Activated CD4-positive, CD25-positive, alpha-beta regulatory T cell treated with anti-CD3 and anti-CD28 coated beads, Interleukin-2, amount 50 U/mL, for 72 hours (primary cell): ENCODE results near the gene SPINT3.
"Not testable (repeated sequence)": the region's sequence is repeated elsewhere in the genome, so short reads cannot be mapped to it uniquely, and the experiment has no call there.

ENCODE experiments used
- DNase-seq: peaks from one replicate; pipeline ENCODE4 v3.0.0; 2021

Gene SPINT3

DNA sequence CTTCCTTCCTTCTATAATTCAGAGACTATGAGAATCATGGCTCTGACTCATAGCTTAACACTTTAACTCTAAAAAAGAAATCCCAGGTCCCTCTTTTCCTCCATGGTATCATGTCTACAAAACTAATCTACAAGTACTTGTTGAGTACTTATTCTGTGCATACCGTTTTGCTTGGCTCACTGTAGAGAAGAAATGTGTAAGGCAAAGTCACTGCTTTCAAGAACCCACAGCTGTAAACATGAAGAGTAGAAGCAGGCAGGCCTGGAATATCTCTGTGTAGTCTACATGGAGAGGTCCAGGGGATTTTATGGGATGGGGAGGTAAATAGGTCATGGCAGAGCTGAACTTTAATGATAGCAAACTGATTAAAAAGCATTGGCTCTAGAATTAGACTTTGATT, 13.8 kb downstream of the SPINT3 start:
- DNase-seq: no peak

DNA sequence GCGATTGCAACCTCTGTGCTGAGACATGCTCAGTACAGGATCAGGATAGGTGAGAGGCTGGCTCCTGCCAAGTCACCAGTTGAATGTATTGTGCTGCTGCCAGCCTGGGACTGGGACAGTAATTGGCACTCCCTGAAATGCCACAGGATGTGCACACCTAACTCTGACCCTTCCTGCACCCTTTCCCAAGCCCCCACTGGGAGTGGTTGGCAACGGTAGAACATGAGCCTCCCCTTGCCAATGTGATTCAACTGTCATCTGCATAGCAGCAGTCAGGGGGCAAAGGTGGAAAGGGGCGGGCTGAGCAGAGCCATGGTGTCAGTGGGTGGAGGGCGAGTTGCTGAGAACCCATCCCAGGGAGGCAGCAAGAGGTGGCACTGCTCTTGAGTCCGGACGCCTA, 15.4 kb downstream of the SPINT3 start:
- no peak for DNase-seq

DNA sequence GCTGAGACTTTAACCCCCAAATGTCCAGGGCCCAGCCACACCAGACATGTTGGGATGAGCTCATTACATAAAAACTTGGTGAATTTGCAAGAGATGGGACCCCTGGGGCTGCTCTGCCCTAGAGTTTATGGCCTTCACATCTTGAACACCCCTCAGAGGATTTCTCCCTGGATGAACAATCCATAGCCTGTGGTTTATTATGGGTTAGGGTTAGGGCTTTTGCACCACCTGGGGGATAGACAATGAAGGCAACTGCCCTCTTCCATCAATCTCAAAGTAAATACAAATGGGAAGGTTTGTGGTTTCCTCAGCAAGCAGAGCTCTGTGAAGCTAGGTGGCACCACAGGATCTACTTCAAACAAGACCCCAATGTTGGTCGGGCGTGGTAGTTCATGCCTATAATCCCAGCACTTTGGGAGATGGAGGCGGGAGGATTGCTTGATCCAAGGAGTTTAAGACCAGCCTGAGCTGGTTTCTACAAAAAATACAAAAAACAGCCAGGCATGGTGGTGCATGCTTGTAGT, 17.4 kb downstream of the SPINT3 start:
- DNase-seq: no peak

DNA sequence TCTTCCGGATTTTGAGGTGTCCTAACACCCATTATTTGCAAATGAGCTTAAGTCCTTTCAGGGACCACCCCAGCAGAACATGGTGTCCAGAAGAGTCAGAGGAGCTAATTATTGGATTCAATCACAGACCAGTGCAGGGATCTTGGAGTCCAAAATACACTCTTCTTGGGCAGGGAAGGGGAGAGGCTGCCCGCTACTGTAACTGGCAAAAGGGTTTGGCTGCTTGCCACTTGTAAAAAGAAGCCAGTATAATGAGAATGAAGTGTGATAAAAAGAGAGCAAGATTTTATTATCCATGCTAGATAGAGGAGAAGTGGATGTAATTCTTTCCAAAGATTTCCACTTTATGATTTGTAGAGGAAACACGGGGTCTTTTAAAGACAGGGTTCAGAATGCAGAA, 19.3 kb downstream of the SPINT3 start:
- no peak for DNase-seq

DNA sequence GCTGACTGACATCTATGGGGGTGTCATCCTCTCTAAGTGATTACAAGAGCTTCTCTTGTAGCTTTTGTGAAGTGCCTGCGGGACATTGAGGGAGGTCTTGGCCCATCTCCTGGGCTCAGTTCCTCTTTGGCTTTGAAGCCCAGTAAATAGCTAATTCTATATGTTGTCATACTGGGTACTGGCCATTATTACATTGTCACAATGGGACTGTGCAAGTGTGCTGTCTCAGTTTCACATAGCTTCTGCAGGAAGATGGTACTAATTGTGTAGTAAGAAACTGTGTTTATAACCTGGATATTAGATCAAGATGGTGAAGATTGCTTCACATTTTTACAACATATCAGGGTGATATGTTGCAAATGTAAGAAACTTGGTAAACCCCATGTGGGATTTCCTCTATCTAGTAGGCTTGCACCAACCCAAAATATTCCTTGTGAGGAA, 19.9 kb downstream of the SPINT3 start:
- no peak for DNase-seq

DNA sequence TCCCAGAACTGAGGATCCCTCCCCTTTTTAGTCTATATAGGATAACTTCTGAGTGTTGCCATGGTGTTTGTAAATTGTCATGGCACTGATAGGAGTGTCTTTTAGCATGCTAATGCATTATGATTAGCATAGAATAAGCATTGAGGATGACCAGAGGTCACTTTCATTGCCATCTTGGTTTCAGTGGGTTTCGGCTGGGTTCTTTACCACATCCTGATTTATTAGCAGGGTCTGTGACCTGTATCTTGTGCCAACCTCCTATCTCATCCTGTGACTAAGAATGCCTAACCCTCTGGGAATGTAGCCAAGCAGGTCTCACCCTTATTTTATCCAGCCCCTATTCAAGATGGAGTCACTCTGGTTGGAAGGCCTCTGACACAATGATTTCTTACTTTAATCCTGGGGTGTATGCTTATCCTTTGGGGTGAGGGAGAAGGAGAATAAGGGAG, 26.3 kb downstream of the SPINT3 start:
- no peak for DNase-seq

DNA sequence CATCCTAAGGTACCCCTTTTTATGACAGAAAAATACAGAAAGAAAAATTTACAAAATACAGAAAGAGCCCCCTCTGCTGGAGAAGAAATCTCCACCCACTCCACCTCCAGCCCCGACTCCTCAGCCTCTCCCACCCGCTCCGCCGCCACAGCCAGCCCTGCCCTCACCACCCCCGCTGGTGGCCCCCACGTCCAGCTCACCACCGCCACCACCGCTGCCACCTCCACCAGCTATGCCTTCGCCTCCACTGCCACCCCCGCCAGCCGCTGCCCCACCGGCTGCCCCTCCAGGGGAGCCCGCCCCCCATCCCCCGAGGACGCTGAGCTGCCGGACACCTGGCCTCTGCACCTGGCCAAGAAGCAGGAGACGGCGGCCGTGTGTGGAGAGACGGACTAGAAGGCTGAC, 28.2 kb downstream of the SPINT3 start:
- DNase-seq: no peak

DNA sequence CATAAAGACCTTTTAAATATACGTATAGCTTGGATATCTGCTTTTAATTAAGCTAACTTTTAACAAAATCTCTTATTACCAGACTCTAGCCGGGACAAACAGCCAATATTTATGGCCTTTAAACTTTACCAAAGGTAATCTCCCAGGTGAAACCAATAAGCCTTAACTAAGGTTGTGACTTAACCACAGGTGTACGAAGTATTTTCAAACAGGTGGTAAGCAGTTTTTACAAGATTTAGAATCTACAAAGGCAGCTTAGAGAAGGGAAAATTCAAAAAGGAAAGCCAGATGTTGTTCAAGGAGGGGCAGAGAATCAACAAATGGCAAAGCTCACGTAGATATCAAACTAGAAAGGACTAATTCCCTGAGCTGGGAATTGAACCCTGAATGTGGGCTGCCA, 30.0 kb downstream of the SPINT3 start:
- DNase-seq: no peak

DNA sequence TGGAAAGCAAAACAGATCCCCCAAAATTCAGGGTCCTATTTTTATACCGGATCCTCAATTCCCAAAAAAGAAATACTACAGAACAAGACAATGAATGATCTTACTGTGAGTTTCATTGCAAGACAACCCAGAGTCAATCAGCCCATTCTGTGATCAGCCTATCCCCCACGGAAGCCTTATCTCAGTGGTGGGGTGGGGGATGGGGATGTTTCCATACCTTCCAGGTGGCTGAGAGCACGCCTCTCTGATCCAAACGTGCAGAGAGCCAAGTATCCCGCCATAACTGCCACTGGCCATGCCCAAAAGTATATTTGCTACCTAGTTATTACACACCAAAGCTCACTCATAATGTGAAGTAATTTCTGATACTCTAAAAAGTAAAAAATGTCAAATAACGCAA, 30.7 kb downstream of the SPINT3 start:
- no peak for DNase-seq

DNA sequence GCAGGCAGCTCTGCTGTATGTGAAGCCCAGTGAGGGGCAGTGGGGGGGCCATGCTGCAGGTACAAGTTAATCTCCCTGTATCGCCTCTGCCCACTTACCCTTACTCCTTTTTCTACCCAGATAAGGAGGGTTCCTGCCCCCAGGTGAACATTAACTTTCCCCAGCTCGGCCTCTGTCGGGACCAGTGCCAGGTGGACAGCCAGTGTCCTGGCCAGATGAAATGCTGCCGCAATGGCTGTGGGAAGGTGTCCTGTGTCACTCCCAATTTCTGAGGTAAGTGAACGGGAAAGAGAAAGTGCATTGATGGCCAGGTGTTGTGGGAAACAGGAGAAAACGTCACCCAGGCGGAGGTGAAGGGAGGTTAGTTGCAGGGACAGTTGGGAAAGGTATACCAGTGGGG, 35.6 kb downstream of the SPINT3 start:
- DNase-seq: no peak

DNA sequence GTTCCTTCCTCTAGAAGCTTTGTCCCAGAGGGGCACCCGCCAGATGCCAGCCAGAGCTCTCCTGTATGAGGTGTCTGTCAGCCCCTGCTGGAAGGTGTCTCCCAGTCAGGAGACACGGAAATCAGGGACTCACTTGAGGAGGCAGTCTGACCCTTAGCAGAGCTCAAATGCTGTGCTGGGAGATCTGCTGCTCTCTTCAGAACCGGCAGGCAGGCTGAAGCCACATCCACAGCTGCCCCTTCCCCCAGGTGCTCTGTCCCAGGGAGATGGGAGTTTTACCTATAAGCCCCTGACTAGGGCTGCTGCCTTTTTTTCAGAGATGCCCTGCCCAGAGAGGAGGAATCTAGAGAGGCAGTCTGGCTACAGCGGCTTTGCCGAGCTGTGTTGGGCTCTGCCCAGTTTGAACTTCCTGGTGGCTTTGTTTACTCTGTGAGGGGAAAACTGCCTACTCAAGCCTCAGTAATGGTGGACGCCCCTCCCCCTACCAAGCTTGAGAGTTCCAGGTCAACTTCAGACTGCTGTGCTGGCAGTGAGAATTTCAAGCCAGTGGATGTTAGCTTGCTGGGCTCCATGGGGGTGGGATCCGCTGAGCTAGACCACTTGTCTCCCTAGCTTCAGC, 37.8 kb downstream of the SPINT3 start:
- not testable (repeated sequence) for DNase-seq

DNA sequence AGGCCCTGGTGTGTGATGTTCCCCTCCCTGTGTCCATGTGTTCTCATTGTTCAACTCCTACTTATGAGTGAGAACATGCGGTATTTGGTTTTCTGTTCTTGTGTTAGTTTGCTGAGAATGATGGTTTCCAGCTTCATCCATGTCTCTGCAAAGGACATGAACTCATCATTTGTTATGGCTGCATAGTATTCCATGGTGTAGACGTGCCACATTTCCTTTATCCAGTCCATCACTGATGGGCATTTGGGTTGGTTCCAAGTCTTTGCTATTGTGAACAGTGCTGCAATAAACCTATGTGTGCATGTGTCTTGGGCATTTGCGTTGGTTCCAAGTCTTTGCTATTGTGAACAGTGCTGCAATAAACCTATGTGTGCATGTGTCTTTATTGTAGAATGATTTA, 43.1 kb downstream of the SPINT3 start:
- not testable (repeated sequence) for DNase-seq

DNA sequence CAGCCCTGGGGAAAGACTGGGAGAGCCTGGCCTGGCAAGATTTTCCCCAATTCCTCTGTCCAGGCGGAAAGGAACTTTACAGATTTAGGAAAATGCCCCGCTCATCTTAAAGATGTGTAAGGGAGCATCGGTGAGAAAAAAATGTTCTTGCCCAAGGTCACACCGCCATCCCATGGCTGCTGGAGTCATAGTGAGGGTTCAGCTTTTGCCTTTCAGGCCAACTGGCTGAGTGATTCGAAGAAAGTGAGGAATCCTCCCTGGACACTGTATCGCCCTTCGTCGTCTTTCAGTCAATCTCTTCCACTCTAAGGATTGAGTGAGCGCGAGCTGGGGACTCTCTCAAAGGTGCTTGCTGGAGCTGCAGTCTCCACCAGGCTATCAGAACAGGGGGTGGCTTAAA, 44.5 kb downstream of the SPINT3 start:
- DNase-seq: no peak

DNA sequence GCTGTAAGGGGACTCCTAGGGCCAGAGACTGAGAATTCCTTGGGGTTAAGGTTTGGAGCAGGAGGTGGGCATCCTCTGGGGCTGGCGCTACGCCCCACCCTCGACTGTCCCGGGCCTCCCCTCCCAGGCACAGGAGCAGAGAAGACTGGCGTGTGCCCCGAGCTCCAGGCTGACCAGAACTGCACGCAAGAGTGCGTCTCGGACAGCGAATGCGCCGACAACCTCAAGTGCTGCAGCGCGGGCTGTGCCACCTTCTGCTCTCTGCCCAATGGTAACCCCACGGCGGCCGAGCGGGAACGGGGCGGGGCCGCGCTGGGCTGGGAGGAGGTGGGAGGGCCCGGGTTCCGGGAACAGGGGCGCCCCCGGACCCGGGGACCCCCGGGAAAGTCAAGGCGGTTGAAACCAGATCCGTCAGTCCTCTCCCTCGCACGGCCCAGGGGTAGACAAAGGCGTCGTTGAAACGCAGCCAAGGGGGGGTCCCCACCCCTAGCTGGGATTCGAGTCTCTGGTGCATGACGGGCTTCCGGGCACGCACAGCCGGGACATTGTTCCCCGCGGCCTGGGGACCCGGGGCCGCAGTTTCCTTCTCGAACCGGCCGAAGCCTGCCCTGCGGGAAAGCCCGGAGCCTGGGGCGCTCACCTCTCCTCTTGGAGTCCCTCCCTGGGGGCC, 45.0 kb downstream of the SPINT3 start:
- DNase-seq: no peak

DNA sequence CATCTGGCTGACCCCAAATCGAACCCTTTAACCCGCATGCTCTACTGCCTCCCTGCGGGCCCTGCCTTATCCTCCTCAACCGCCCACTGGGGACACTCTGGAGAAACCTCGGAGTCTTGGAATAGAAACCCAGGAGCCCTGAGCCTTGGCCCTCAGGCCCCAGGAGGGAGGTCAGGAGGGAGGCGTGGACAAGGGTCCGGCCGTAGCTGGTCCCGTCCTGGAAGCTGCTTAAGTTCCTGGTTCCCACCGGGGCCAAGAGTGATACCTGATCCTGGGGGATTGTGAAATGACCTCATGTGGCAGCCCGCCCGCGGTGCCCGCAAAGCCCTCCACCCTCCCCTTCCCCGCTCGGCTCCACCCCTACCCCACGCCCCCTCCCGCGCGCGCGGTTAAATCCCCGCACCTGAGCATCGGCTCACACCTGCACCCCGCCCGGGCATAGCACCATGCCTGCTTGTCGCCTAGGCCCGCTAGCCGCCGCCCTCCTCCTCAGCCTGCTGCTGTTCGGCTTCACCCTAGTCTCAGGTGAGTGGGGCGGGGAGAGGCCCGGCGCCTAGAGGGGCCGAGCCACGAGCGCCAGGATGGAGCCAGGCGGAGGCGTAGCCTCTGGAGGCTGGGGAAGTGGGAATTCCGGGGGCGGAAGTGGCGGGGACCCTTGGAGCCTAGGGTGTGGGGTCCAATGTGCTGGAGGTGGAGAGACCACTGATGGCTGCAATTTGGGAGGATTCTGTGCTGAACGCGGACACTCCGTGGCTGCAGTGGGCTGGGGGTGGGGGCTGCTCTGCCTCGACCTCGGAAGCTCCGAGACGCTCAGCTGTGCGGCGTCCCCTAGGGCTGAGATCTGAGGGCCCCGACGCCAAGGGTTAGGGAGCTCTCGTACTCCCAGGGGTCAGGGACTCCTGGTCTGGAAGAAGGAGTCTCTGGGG, 45.8 kb downstream of the SPINT3 start, which contains the start of gene WFDC2:
WFDC2 (plus strand) TSS at position 418 of the 926 bp plus-strand sequence; CDS start at position 447, 29 bp downstream.
- no peak for DNase-seq

DNA sequence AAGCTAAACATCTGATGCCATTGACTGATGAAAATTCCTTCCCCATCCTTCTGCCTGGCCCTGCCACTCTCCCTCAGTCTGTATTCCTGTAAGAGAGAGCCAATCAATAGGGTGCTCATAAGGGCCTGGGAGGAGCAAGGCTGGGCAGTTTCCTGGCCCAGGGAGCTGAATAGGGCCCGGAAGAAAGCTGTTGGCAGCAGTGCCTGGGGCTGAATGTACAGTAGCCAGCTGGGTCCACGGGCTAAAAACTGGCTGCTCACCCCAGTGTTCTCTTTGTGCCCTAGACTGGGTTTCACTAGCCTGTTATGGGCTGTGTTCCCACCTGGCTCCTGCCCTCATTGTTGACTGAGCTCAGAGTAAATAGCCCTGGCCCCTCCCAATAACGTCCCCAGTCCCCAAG, 47.6 kb downstream of the SPINT3 start:
- no peak for DNase-seq

DNA sequence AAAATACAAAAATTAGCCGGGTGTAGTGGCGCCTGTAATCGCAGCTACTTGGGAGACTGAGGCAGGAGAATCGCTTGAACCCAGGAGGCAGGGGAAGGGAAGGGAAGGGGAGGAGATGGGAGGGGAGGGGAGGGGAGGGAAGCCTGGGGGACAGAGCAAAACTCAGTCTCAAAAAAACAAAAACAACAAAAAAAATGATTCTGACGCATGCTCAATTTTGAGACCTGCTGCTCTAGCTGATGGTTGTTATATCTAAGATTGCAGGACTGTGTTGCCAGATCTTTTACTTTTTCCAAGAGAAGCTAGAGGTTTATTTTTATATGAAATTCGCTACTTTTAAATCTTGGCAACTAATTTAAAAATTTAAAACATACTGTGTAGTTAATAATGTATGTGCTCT, 48.2 kb downstream of the SPINT3 start:
- no peak for DNase-seq

DNA sequence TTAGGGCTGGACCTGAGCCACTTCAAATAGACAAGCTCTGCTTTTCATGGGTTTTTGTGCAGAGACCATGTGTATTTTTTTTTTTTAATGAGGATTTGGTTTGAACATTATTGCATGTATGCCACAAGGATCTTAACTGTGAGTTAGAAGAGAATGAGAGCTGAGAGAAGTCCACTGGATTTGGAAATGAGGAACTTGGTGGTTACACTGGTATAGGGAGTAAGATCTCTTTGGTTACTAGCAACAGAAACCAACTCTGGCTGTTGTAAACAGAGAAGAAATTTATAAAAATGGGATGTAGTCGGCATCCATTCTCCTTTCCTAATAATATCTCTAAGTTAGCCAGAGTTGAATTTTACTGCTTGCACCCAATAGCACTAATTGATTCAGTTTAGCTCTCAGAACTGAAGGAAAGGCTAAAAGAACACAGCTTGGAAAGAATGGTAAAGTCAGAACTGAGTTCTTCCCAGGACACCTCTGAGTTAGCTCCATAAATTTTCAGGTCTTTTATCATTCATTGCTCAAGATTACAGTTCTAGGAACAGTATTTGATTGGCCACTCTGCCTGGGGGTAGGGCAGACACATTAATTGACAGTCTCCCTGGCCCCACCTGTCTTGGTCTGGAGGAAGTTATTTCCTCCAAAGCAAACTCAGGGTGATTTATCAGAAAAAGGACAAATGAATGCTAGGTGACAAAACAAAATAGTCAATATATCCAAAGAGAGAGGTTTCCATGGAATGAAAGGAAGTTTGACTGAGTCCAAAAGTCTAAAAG, 49.7 kb downstream of the SPINT3 start:
- no peak for DNase-seq

DNA sequence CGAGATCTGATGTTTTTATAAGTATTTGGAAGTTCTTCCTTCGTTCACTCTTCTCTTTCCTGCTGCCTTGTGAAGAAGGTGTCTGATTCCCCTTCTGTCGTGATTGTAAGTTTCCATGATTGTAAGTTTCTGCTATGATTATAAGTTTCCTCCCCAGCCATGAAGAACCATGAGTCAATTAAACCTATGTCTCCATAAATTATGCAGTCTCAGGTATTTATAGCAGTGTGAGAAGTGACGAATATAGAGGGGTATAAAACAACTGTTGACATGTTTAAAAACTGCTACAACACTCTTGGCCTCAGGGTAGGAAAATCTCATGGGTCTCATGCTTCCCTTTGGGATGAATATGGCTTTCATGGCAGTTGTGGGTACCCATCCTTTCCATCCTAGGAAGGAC, 51.7 kb downstream of the SPINT3 start:
- no peak for DNase-seq

DNA sequence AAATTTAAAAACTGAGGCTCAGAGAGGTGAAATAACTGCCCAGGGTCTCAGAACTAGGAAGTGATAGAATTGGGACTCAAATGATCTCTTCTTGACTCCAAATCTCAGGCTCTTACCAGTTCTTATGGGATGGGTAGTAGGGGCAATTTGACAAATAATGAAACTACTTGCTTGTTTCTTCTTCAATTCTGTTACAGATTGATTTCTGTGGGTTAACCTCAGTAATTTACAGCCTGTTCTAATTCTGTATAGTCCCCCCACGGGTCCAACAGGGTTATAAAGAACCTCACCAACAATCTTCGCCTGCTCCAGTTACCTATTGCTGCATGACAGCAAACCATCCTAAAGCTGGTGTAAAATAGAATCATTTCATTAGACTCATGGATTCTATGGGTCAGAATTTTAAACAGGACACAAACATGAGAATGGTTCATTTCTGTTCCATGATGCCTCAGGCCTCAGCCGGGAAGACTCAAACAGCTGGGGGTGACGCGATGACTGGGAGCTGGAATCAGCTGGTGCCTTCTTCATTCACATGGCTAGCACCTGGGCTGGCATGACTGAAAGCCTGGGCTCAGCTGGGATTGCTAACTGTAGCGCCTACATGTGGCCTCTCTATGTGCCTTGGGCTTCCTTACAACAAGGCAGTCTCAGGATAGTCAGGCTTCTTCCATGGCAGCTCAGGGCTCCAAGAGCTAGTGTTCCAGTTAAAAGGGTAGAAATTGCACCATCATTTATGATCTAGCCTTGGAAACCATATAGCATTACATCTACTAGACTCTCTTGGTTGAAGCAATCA, 52.5 kb downstream of the SPINT3 start:
- no peak for DNase-seq
